Esophagus squamous epithelium (tissue), 5 donors: ENCODE measurements around the gene BABAM2. TPM values are rescaled to one million over a fixed set of nuclear protein-coding genes. Genes with fewer than 3 reads are reported as not detected.

ENCODE experiments used
- DNase-seq: peaks from one replicate; lab custom pipeline; 2025; lab: John Stamatoyannopoulos, UW
- H3K27ac ChIP-seq, 4 donors: fragments of 200-600 bp; sonication (generic); one replicate each; pipeline ENCODE4 v1.5.1; 2016 to 2019; ENCODE audit warnings: mild to moderate bottlenecking in 1 of 4
- H3K27me3 ChIP-seq, 4 donors: fragments of 200-600 bp; sonication (generic); 1 replicate in 3 of 4; 2 replicates in 1 of 4; pipeline versions ENCODE4 v1.5.1 to v1.6.0; 2017 to 2021; ENCODE audit warnings: antibody characterized with exemption in 1 of 4
- H3K36me3 ChIP-seq, 3 donors: fragments of 200-600 bp; sonication (generic); one replicate each; pipeline ENCODE4 v1.5.1; 2016 to 2019
- H3K4me1 ChIP-seq, 3 donors: fragments of 200-600 bp; sonication (generic); one replicate each; pipeline ENCODE4 v1.5.1; 2017 to 2019
- H3K4me3 ChIP-seq, 4 donors: fragments of 200-600 bp; sonication (generic); 1 replicate in 3 of 4; 2 replicates in 1 of 4; pipeline ENCODE4 v1.5.1; 2016 to 2019; ENCODE audit warnings: mild to moderate bottlenecking in 2 of 4, moderate library complexity in 1 of 4
- H3K9me3 ChIP-seq, 3 donors: fragments of 200-600 bp; sonication (generic); one replicate each; pipeline ENCODE4 v1.5.1; 2016 to 2019
- CTCF ChIP-seq, 6 experiments: fragments of 450-650 bp in 4 of 6; fragments of 200-600 bp in 2 of 6; sonication (generic) in 2 of 6; IDR thresholded peaks; one replicate each; pipeline ENCODE4 v1.5.1; 2016 to 2019; ENCODE audit warnings: antibody characterized with exemption in 6 of 6, mild to moderate bottlenecking in 4 of 6, moderate library complexity in 4 of 6
- POLR2A ChIP-seq, 4 donors: fragments of 450-650 bp; IDR thresholded peaks; one replicate each; pipeline ENCODE4 v1.6.1; 2017; ENCODE audit warnings: antibody characterized with exemption in 4 of 4, mild to moderate bottlenecking in 4 of 4, moderate library complexity in 3 of 4
- WGBS, 2 donors: methylation state at CpG; one replicate each; pipeline ENCODE4 v1.1.5; 2018; 5-methylcytosine and 5-hydroxymethylcytosine counted together
- intact Hi-C: fragments of 100-400 bp; cut with DNase I; formaldehyde crosslinking; loops from one replicate; pipeline ENCODE4 v1.15.0; 2022
- total RNA-seq, 4 donors: library from RNA; depleted of rRNA; stranded (reverse); fragments of >200 nt; gene quantifications; one replicate each; pipeline ENCODE4 v1.1.0, GENCODE V29; 2016
- donor health status: DM: yes; HTN: yes; CAD: no.

Gene BABAM2
- total RNA-seq, 4 donors from 2014 or later, result 16.6 to 28.3 (median 24.3) TPM

GRCh38 chr2:28322456-28322855 is 431.9 kb downstream of the BABAM2 start:
- TF ChIP-seq POLR2A (IDR thresholded peaks at IDR 0.05) (no peak), CTCF (IDR thresholded peaks at IDR 0.05) (no peak)
- Histone ChIP-seq H3K36me3 (peaks cover 0 to 3% (median 0%) of the 10 kb centered on the region in 3 donors), H3K27me3 (no peaks in the 10 kb centered on the region), H3K27ac (no peak overlapping the region), H3K9me3 (no peaks in the 10 kb centered on the region), H3K4me3 (no peak overlapping the region), H3K4me1 (peaks cover 16 to 81% (median 38%) of the 10 kb centered on the region in 3 donors)
- 89 to 91% methylated on average over 4 to 5 of the region's 8 CpGs for WGBS, 2 donors
- intact Hi-C loops, result no loop called here
- DNase-seq, result no peak

GRCh38 chr2:28322981-28323396 is 432.5 kb downstream of the BABAM2 start:
- Histone ChIP-seq H3K9me3 (no peaks in the 10 kb centered on the region), H3K27ac (peak overlapping the region in 1 of 4 donors; percentile 9), H3K4me3 (no peak overlapping the region), H3K36me3 (peaks cover 0 to 3% (median 0%) of the 10 kb centered on the region in 3 donors), H3K4me1 (peaks cover 22 to 81% (median 39%) of the 10 kb centered on the region in 3 donors), H3K27me3 (no peaks in the 10 kb centered on the region)
- 53 to 74% methylated on average over 2 to 5 of the region's 6 CpGs for WGBS, 2 donors
- intact Hi-C loops, result no loop called here
- no peak for TF ChIP-seq CTCF (IDR thresholded peaks at IDR 0.05)
- no peak for TF ChIP-seq POLR2A (IDR thresholded peaks at IDR 0.05)
- no peak for DNase-seq

DNA sequence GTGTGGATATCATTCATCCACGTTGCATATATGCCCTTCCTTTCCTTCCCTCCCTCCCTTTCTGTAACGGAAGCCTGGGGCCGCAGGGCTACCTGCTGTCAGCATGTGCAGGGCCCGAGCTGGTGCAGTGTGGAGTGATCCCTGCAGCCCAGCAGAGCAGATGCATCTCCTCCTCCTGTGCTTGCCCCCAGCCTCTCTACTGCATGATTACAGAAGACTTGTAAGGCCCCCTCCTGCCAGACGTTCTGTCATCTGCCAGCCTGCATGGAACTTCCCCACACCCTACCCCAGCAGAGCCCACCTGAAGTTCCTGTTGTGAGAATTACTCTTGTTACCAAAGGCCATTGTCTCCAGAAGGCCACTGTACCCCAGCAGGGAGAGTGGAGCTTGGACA is 434.6 kb downstream of the BABAM2 start:
- Histone ChIP-seq H3K27ac (no peak overlapping the region), H3K27me3 (no peaks in the 10 kb centered on the region), H3K9me3 (no peaks in the 10 kb centered on the region), H3K4me1 (peaks cover 24 to 74% (median 32%) of the 10 kb centered on the region in 3 donors), H3K4me3 (no peak overlapping the region), H3K36me3 (peaks cover 0 to 3% (median 0%) of the 10 kb centered on the region in 3 donors)
- TF ChIP-seq CTCF (IDR thresholded peaks at IDR 0.05), result no peak
- no peak for TF ChIP-seq POLR2A (IDR thresholded peaks at IDR 0.05)
- 87 to 92% methylated on average over 5 of the region's 5 CpGs for WGBS, 2 donors
- no peak for DNase-seq
- intact Hi-C loops, result no loop called here

GRCh38 chr2:28325567-28326468 is 435.3 kb downstream of the BABAM2 start:
- no peaks in the 10 kb centered on the region for H3K36me3 ChIP-seq
- intact Hi-C loops, result no loop called here
- DNase-seq, result no peak
- H3K9me3 ChIP-seq, result no peaks in the 10 kb centered on the region
- 67 to 100% methylated on average over 2 to 8 of the region's 10 CpGs for WGBS, 2 donors
- peak overlapping the region in 3 of 4 donors; percentile 12 to 69 (median 68) for H3K27ac ChIP-seq
- no peaks in the 10 kb centered on the region for H3K27me3 ChIP-seq
- TF ChIP-seq CTCF (IDR thresholded peaks at IDR 0.05) (no peak), POLR2A (IDR thresholded peaks at IDR 0.05) (no peak)
- H3K4me3 ChIP-seq, result no peak overlapping the region
- H3K4me1 ChIP-seq, result peaks cover 24 to 68% (median 32%) of the 10 kb centered on the region in 3 donors

DNA sequence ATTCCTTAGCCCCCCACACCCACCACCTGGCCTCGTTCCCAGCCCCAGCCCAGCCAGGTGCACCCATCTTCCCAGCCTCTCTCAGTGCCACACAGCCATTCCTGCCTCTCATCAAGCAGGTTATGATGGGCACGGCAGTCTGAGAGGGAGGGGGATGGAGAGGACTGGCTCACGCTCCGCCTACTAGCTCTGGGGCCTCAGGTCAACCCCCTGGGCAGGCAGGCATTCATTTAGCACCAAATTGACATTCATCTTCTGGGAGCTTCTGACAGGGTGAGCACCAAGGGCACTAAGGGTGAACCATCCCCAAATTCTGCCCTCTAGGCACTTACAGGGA is 435.9 kb downstream of the BABAM2 start:
- Histone ChIP-seq H3K36me3 (no peaks in the 10 kb centered on the region), H3K4me1 (peaks cover 24 to 62% (median 32%) of the 10 kb centered on the region in 3 donors), H3K27me3 (no peaks in the 10 kb centered on the region), H3K4me3 (no peak overlapping the region), H3K9me3 (no peaks in the 10 kb centered on the region), H3K27ac (peak overlapping the region in 3 of 4 donors; percentile 12 to 69 (median 68))
- TF ChIP-seq CTCF (IDR thresholded peaks at IDR 0.05) (no peak), POLR2A (IDR thresholded peaks at IDR 0.05) (no peak)
- no CpG with 5 or more reads among the region's 4 CpGs for WGBS, 2 donors
- intact Hi-C loops, result no loop called here
- DNase-seq, result no peak
